Parathyroid adenoma (tissue), 2 donors: ENCODE results near the gene DPPA4.
A peak's percentile ranks its signal among the peaks of the same experiment; 100 is the strongest.
"Not testable (repeated sequence)": the region's sequence is repeated elsewhere in the genome, so short reads cannot be mapped to it uniquely, and the experiment has no call there.

Source experiments
- H2AFZ ChIP-seq: fragments of 300-600 bp; sonication (generic); one replicate; pipeline ENCODE4 v1.7.0; 2017; ENCODE audit warnings: antibody characterized with exemption, mild to moderate bottlenecking
- H3K27ac ChIP-seq: fragments of 300-600 bp; sonication (generic); one replicate; pipeline ENCODE4 v1.7.0; 2017
- H3K27me3 ChIP-seq: fragments of 300-600 bp; sonication (generic); one replicate; pipeline ENCODE4 v1.7.0; 2017; ENCODE audit warnings: low read length; ENCODE audit not compliant: control insufficient read depth, insufficient read depth
- H3K36me3 ChIP-seq: fragments of 300-600 bp; sonication (generic); one replicate; pipeline ENCODE4 v1.7.0; 2017; ENCODE audit warnings: low read length; ENCODE audit not compliant: control insufficient read depth, insufficient read depth
- H3K4me1 ChIP-seq: fragments of 300-600 bp; sonication (generic); one replicate; pipeline ENCODE4 v1.7.0; 2017; ENCODE audit warnings: control low read depth
- H3K4me2 ChIP-seq: fragments of 300-600 bp; sonication (generic); one replicate; pipeline ENCODE4 v1.7.0; 2017; ENCODE audit warnings: low read length
- H3K4me3 ChIP-seq: fragments of 300-600 bp; sonication (generic); one replicate; pipeline ENCODE4 v1.7.0; 2017; ENCODE audit warnings: low read depth, low read length
- H3K79me2 ChIP-seq: fragments of 300-600 bp; sonication (generic); one replicate; pipeline ENCODE4 v1.7.0; 2017; ENCODE audit warnings: control low read depth
- H3K9ac ChIP-seq: fragments of 300-600 bp; sonication (generic); one replicate; pipeline ENCODE4 v1.7.0; 2017; ENCODE audit warnings: mild to moderate bottlenecking
- H3K9me3 ChIP-seq: fragments of 300-600 bp; sonication (generic); one replicate; pipeline ENCODE4 v1.7.0; 2017; ENCODE audit warnings: low read length; ENCODE audit not compliant: control insufficient read depth
- CTCF ChIP-seq: fragments of 300-600 bp; sonication (generic); IDR thresholded peaks from one replicate; pipeline ENCODE4 v1.7.0; 2017; ENCODE audit warnings: antibody characterized with exemption, mild to moderate bottlenecking
- donor health status: primary hyperparathyroidism.

Gene DPPA4

GRCh38 chr3:109337393-109337792, at the start of gene DPPA4:
DPPA4 (minus strand) TSS chr3:109337546; CDS start chr3:109337517, 29 bp downstream.
- Histone ChIP-seq H3K9ac (no peak within 1 kb of the TSS), H3K27me3 (no peaks in the 10 kb centered on the region), H2AFZ (no peak within 1 kb of the TSS), H3K79me2 (no peaks in the 10 kb centered on the region), H3K9me3 (no peaks in the 10 kb centered on the region), H3K4me1 (no peaks in the 10 kb centered on the region), H3K27ac (no peak within 1 kb of the TSS), H3K4me3 (peak within 1 kb of the TSS; percentile 68), H3K36me3 (no peaks in the 10 kb centered on the region), H3K4me2 (peak within 1 kb of the TSS; percentile 83)
- no peak for TF ChIP-seq CTCF

GRCh38 chr3:109385442-109386318, 48.3 kb upstream of the DPPA4 start:
- Histone ChIP-seq H3K9ac (no peak overlapping the region), H2AFZ (no peak overlapping the region), H3K4me3 (no peak overlapping the region), H3K27me3 (no peaks in the 10 kb centered on the region), H3K4me2 (no peak overlapping the region), H3K79me2 (no peaks in the 10 kb centered on the region), H3K4me1 (no peaks in the 10 kb centered on the region), H3K36me3 (no peaks in the 10 kb centered on the region), H3K27ac (no peak overlapping the region), H3K9me3 (no peaks in the 10 kb centered on the region)
- TF ChIP-seq CTCF: no peak

GRCh38 chr3:109384164-109384563, 46.8 kb upstream of the DPPA4 start:
- Histone ChIP-seq H3K4me3 (no peak overlapping the region), H3K9ac (no peak overlapping the region), H3K4me1 (no peaks in the 10 kb centered on the region), H3K27me3 (no peaks in the 10 kb centered on the region), H3K27ac (no peak overlapping the region), H3K4me2 (no peak overlapping the region), H3K79me2 (no peaks in the 10 kb centered on the region), H2AFZ (no peak overlapping the region), H3K36me3 (no peaks in the 10 kb centered on the region), H3K9me3 (no peaks in the 10 kb centered on the region)
- no peak for TF ChIP-seq CTCF

- Histone ChIP-seq H3K9me3 (no peaks in the 10 kb centered on the region), H3K9ac (no peak overlapping the region), H3K79me2 (no peaks in the 10 kb centered on the region), H2AFZ (no peak overlapping the region), H3K4me2 (no peak overlapping the region), H3K27me3 (no peaks in the 10 kb centered on the region), H3K36me3 (no peaks in the 10 kb centered on the region), H3K4me1 (no peaks in the 10 kb centered on the region), H3K27ac (no peak overlapping the region), H3K4me3 (no peak overlapping the region)
- no peak for TF ChIP-seq CTCF
Measured at GRCh38 chr3:109382588-109382987, 45.2 kb upstream of the DPPA4 start.

GRCh38 chr3:109375975-109376374, 38.6 kb upstream of the DPPA4 start:
- H3K27ac ChIP-seq: no peak overlapping the region
- no peak overlapping the region for H2AFZ ChIP-seq
- no peaks in the 10 kb centered on the region for H3K4me1 ChIP-seq
- H3K4me3 ChIP-seq: no peak overlapping the region
- no peaks in the 10 kb centered on the region for H3K79me2 ChIP-seq
- TF ChIP-seq CTCF: no peak
- no peaks in the 10 kb centered on the region for H3K9me3 ChIP-seq
- no peak overlapping the region for H3K4me2 ChIP-seq
- H3K27me3 ChIP-seq: no peaks in the 10 kb centered on the region
- no peaks in the 10 kb centered on the region for H3K36me3 ChIP-seq
- no peak overlapping the region for H3K9ac ChIP-seq

GRCh38 chr3:109374434-109374833, 37.1 kb upstream of the DPPA4 start:
- H3K9ac ChIP-seq, H3K9me3 ChIP-seq, H3K4me2 ChIP-seq, H3K36me3 ChIP-seq, H3K27ac ChIP-seq, H2AFZ ChIP-seq, H3K79me2 ChIP-seq, H3K4me1 ChIP-seq, H3K4me3 ChIP-seq, H3K27me3 ChIP-seq: not testable (repeated sequence)
